Ishikawa (cell line): ENCODE data around the gene HNRNPU.

Source experiments
- CEBPB ChIP-seq: IDR thresholded peaks from 2 replicates; pipeline ENCODE4 v1.6.1; 2012
- CREB1 ChIP-seq: IDR thresholded peaks from 2 replicates; pipeline ENCODE4 v1.6.1; 2012; ENCODE audit warnings: low read depth
- EGR1 ChIP-seq: IDR thresholded peaks from 2 replicates; pipeline ENCODE4 v1.6.1; 2012
- EP300 ChIP-seq: IDR thresholded peaks from 2 replicates; pipeline ENCODE4 v1.6.1; 2012; ENCODE audit warnings: borderline replicate concordance
- FOXM1 ChIP-seq: IDR thresholded peaks from 2 replicates; pipeline ENCODE4 v1.6.1; 2012; ENCODE audit warnings: low read depth, borderline replicate concordance
- MAX ChIP-seq: IDR thresholded peaks from 2 replicates; pipeline ENCODE4 v1.6.1; 2012
- NFIC ChIP-seq: IDR thresholded peaks from 2 replicates; pipeline ENCODE4 v1.6.1; 2012
- RAD21 ChIP-seq: IDR thresholded peaks from 2 replicates; pipeline ENCODE4 v1.6.1; 2012; ENCODE audit warnings: low read depth
- REST ChIP-seq: IDR thresholded peaks from 2 replicates; pipeline ENCODE4 v1.6.1; 2012; ENCODE audit warnings: low read depth, mild to moderate bottlenecking
- TAF1 ChIP-seq: IDR thresholded peaks from 2 replicates; pipeline ENCODE4 v1.6.1; 2012; ENCODE audit warnings: low read depth, mild to moderate bottlenecking
- TCF12 ChIP-seq: IDR thresholded peaks from 2 replicates; pipeline ENCODE4 v1.6.1; 2012; ENCODE audit warnings: low read depth
- TEAD4 ChIP-seq: IDR thresholded peaks from 2 replicates; pipeline ENCODE4 v1.6.1; 2012
- YY1 ChIP-seq: IDR thresholded peaks from 2 replicates; pipeline ENCODE4 v1.6.1; 2012; ENCODE audit warnings: low read depth
- ZBTB7A ChIP-seq: IDR thresholded peaks from 2 replicates; pipeline ENCODE4 v1.6.1; 2012; ENCODE audit warnings: low read depth
- TF ChIP-seq, protein P1 (sequence below): IDR thresholded peaks from 2 replicates; pipeline ENCODE4 v1.6.1; 2012

The HNRNPU gene

DNA sequence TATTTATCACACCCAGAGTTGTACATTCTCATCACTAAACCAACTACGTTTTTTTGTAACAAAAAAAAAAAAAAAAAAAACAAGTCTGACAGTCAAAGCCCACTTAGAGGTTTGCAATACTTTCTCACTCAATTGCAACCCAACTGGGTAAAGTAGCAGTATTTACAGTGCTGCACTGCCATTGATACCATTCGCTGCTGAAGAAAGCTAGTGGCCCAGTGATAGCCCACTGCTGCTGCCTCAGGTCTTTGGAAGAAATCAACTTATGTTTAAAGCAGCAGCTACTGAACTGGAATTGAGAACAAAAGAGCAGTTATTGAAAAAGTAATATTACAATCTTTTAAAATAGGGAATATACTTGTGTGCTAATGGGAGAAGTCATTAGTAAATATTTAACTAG lies 2.7 kb downstream of the HNRNPU start:
- TF ChIP-seq, protein P1, sequence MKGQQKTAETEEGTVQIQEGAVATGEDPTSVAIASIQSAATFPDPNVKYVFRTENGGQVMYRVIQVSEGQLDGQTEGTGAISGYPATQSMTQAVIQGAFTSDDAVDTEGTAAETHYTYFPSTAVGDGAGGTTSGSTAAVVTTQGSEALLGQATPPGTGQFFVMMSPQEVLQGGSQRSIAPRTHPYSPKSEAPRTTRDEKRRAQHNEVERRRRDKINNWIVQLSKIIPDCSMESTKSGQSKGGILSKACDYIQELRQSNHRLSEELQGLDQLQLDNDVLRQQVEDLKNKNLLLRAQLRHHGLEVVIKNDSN, result no peak
- TF ChIP-seq RAD21 (no peak), CEBPB (no peak), FOXM1 (no peak), MAX (no peak), YY1 (no peak), EP300 (no peak), EGR1 (no peak), REST (no peak), ZBTB7A (no peak), CREB1 (no peak), TAF1 (no peak), NFIC (no peak), TEAD4 (no peak), TCF12 (no peak)

DNA sequence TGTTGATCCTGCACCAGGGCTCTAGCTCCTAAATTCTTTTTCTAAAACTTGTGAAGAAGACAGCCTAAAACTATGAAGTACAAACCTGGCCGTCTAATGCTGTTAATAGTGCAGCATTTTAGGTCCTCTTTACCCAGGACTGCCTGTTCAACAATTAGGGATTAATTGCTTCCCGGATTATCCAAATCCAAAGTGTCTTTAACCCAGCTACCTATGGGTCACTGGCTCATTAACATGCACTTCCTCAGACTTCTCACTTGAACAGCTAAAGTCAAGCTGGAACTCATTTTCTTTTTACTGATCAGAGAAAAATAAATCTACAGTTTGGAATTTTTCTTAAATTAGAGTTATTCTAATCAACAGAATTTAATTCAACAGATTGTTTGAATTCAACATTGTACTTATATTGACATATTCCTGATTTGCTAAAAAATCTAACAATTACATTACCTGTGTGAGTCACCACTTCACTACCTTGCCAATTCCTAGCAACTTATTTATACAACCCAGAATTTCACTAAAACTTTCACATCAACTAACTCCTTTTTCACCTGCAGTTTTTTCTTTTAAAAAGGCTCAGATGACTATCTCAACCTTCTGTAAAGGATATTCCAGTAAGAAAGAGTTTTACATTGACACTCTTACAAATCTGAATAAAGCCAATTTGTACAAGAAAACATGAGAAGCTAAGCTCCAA lies 3.3 kb downstream of the HNRNPU start:
- no peak for TF ChIP-seq TCF12
- no peak for TF ChIP-seq NFIC
- TF ChIP-seq CEBPB, result no peak
- TF ChIP-seq, protein P1, result no peak
- TF ChIP-seq RAD21, result no peak
- no peak for TF ChIP-seq YY1
- TF ChIP-seq ZBTB7A, result no peak
- TF ChIP-seq TAF1, result no peak
- no peak for TF ChIP-seq MAX
- no peak for TF ChIP-seq EP300
- no peak for TF ChIP-seq EGR1
- no peak for TF ChIP-seq CREB1

DNA sequence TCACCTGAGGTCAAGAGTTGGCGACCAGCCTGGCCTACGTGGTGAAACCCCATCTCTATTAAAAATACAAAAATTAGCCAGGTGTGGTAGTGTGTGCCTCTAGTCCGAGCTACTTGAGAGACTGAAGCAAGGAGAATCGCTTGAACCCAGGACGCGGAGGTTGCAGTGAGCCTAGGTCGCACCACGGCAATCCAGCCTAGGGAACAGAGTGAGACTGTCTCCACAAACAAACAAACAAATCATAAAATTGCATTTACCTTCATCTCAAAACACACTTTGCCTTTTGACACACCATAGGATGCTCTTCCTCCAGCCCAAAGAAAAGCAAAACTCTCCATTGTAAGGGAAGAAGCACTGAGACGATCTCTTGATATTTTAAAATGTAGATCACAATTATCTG lies 4.3 kb downstream of the HNRNPU start:
- no peak for TF ChIP-seq YY1
- no peak for TF ChIP-seq NFIC

DNA sequence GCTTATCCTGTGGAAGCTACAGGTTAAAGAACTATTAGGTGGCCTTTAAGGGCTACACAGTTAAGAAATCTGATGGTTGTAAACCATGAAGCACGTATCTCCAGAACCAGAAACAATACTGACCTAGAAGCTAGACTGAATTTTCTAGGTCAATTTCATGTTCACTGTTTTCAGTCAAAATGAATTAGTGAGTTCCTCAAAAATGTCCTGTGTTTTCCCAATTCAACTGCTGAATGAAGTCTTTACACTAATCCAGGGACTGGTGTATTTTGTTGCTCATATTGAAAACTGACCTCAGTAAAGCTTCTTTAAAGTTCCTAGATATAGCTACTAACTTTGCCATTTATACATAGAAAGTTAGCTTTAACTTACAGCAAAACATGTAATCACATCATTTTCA lies 6.0 kb downstream of the HNRNPU start:
- TF ChIP-seq EGR1 (no peak), REST (no peak), TAF1 (no peak), FOXM1 (no peak), RAD21 (no peak), YY1 (no peak), ZBTB7A (no peak), TCF12 (no peak), CREB1 (no peak), CEBPB (no peak), NFIC (no peak), TEAD4 (no peak), MAX (no peak), EP300 (no peak)
- TF ChIP-seq, protein P1, result no peak

GRCh38 chr1:244857761-244858160 lies 6.6 kb downstream of the HNRNPU start:
- TF ChIP-seq EGR1 (no peak), NFIC (no peak), TCF12 (no peak), EP300 (no peak), FOXM1 (no peak), TEAD4 (no peak), YY1 (no peak), RAD21 (no peak), REST (no peak), CEBPB (no peak)
- TF ChIP-seq, protein P1, result no peak
